C4-2B (cell line): ENCODE measurements around the gene SERPINA9.

ENCODE experiments used
- CTCF ChIP-seq: fragments of 450-650 bp; conservative IDR thresholded peaks from 2 replicates; pipeline ENCODE4 v1.5.1; 2017; ENCODE audit warnings: mild to moderate bottlenecking
- ZFX ChIP-seq: fragments of 450-650 bp; IDR thresholded peaks from 2 replicates; pipeline ENCODE4 v1.6.1; 2017

GRCh38 chr14:94514351-94514750, 38.4 kb upstream of the SERPINA9 start:
- no peak for TF ChIP-seq CTCF
- TF ChIP-seq ZFX = no peak
